IMR-90 (cell line): Measurements from ENCODE around the gene MT3. TPM values are rescaled to one million over a fixed set of nuclear protein-coding genes. Genes with fewer than 3 reads are reported as not detected.

Experiments used
- ATAC-seq: fragments of 200-7000 bp; cut with Tn5 transposase; 2 replicates; pipeline ENCODE4 v1.9.1; 2020; ENCODE audit warnings: low read depth, mild to moderate bottlenecking, moderate library complexity
- BruUV-seq: library from RNA; stranded (reverse); fragments of 400-500 nt; replicated peaks from 2 replicates; lab custom pipeline; 2021; lab: Mats Ljungman, UMichigan
- CTCF ChIA-PET: fragments of 300-600 bp; formaldehyde crosslinking; extraction: SDS; loops from one replicate; lab custom pipeline; 2021; ENCODE audit warnings: antibody characterized with exemption; lab: Yijun Ruan, JAX
- POLR2A ChIA-PET: fragments of 300-600 bp; sonication (Branson Sonifier 250); formaldehyde crosslinking; loops from one replicate; lab custom pipeline; 2022; ENCODE audit warnings: antibody characterized with exemption; ENCODE audit not compliant: unreplicated experiment; lab: Charles Lee
- DNase-seq: peaks from one replicate; pipeline ENCODE4 v3.0.0; 2013
- H2AFZ ChIP-seq: replicated peaks from 2 replicates; pipeline ENCODE3; 2013; ENCODE audit warnings: low read length, mild to moderate bottlenecking; ENCODE audit not compliant: poor library complexity
- H2AK5ac ChIP-seq: 2 replicates; pipeline ENCODE4 v1.6.1; 2013; ENCODE audit warnings: low read depth, low read length, inconsistent platforms
- H2AK9ac ChIP-seq: replicated peaks from 2 replicates; pipeline ENCODE3; 2013; ENCODE audit warnings: mild to moderate bottlenecking, low read depth, low read length, moderate library complexity; ENCODE audit not compliant: poor library complexity
- H2BK120ac ChIP-seq: 2 replicates; pipeline ENCODE4 v1.6.1; 2013; ENCODE audit warnings: low read depth, low read length, inconsistent platforms
- H2BK15ac ChIP-seq: 3 replicates; pipeline ENCODE4 v1.6.1; 2013; ENCODE audit warnings: low read depth, low read length, inconsistent platforms
- H2BK20ac ChIP-seq: 2 replicates; pipeline ENCODE4 v1.6.1; 2013; ENCODE audit warnings: low read depth, mild to moderate bottlenecking, inconsistent platforms, low read length, moderate library complexity
- H2BK5ac ChIP-seq: 2 replicates; pipeline ENCODE4 v1.6.1; 2013; ENCODE audit warnings: mild to moderate bottlenecking, low read depth, low read length, inconsistent platforms; ENCODE audit not compliant: poor library complexity, severe bottlenecking
- H3K14ac ChIP-seq: replicated peaks from 2 replicates; pipeline ENCODE4 v1.6.1; 2013; ENCODE audit warnings: low read depth, low read length, inconsistent platforms
- H3K18ac ChIP-seq: 2 replicates; pipeline ENCODE4 v1.6.1; 2013; ENCODE audit warnings: low read depth, low read length, control low read depth
- H3K23ac ChIP-seq: 2 replicates; pipeline ENCODE4 v1.6.1; 2013; ENCODE audit warnings: low read depth, low read length, inconsistent platforms
- H3K27ac ChIP-seq: 2 replicates; pipeline ENCODE4 v1.5.1; 2013; ENCODE audit warnings: mild to moderate bottlenecking, control low read depth, low read length; ENCODE audit not compliant: insufficient read depth
- H3K27me3 ChIP-seq: 2 replicates; pipeline ENCODE4 v1.6.1; 2013; ENCODE audit warnings: low read length; ENCODE audit not compliant: control insufficient read depth, insufficient read depth
- H3K36me3 ChIP-seq: 2 replicates; pipeline ENCODE4 v1.6.1; 2013; ENCODE audit warnings: low read length, mixed read lengths; ENCODE audit not compliant: control insufficient read depth, insufficient read depth
- H3K4ac ChIP-seq: 2 replicates; pipeline ENCODE4 v1.6.1; 2013; ENCODE audit warnings: low read depth, low read length, inconsistent platforms
- H3K4me1 ChIP-seq: 2 replicates; pipeline ENCODE4 v1.6.1; 2013; ENCODE audit warnings: low read length, mixed read lengths; ENCODE audit not compliant: control insufficient read depth, insufficient read depth
- H3K4me2 ChIP-seq: 2 replicates; pipeline ENCODE4 v1.6.1; 2013; ENCODE audit warnings: low read depth, mild to moderate bottlenecking, control low read depth, low read length, moderate library complexity
- H3K4me3 ChIP-seq: 2 replicates; pipeline ENCODE4 v1.5.1; 2013; ENCODE audit warnings: low read depth, mild to moderate bottlenecking, control low read depth, low read length, moderate library complexity; ENCODE audit not compliant: insufficient read depth
- H3K56ac ChIP-seq: 2 replicates; pipeline ENCODE4 v1.6.1; 2013; ENCODE audit warnings: low read length, inconsistent platforms; ENCODE audit not compliant: insufficient read depth; ENCODE audit errors: extremely low read depth
- H3K79me1 ChIP-seq, 2 experiments: 2 replicates each; pipeline ENCODE4 v1.6.1; 2013; ENCODE audit warnings: low read length in 2 of 2, inconsistent platforms in 1 of 2, low read depth in 1 of 2
- H3K9ac ChIP-seq: 2 replicates; pipeline ENCODE4 v1.6.1; 2013; ENCODE audit warnings: low read depth, low read length, control low read depth
- H3K9me1 ChIP-seq: 2 replicates; pipeline ENCODE4 v1.6.1; 2013; ENCODE audit warnings: low read length, inconsistent platforms; ENCODE audit not compliant: insufficient read depth
- H3K9me3 ChIP-seq: 2 replicates; pipeline ENCODE4 v1.6.1; 2013; ENCODE audit warnings: low read length; ENCODE audit not compliant: control insufficient read depth, insufficient read depth
- H4K20me1 ChIP-seq: 2 replicates; pipeline ENCODE4 v1.6.1; 2013; ENCODE audit warnings: low read length, inconsistent platforms; ENCODE audit not compliant: insufficient read depth
- H4K5ac ChIP-seq: 2 replicates; pipeline ENCODE4 v1.6.1; 2013; ENCODE audit warnings: mild to moderate bottlenecking, low read depth, low read length, control low read depth
- H4K8ac ChIP-seq, 2 experiments: 2 replicates each; pipeline ENCODE4 v1.6.1; 2013; ENCODE audit warnings: low read depth in 2 of 2, low read length in 2 of 2, control low read depth in 1 of 2, inconsistent platforms in 1 of 2
- H4K91ac ChIP-seq: 2 replicates; pipeline ENCODE4 v1.6.1; 2013; ENCODE audit warnings: low read depth, low read length, inconsistent platforms; ENCODE audit not compliant: insufficient read depth
- BHLHE40 ChIP-seq: fragments of 150-350 bp; IDR thresholded peaks from 2 replicates; pipeline ENCODE4 v1.6.1; 2016; ENCODE audit warnings: mild to moderate bottlenecking, low read depth, low read length
- CEBPB ChIP-seq: IDR thresholded peaks from 2 replicates; pipeline ENCODE4 v1.6.1; 2012; ENCODE audit warnings: low read depth, low read length, improper control_type of control experiment
- CHD1 ChIP-seq: IDR thresholded peaks from 2 replicates; pipeline ENCODE4 v1.6.1; 2012; ENCODE audit warnings: low read depth, low read length, improper control_type of control experiment
- CTCF ChIP-seq: conservative IDR thresholded peaks from 2 replicates; pipeline ENCODE4 v1.5.1; 2012; ENCODE audit warnings: mild to moderate bottlenecking, low read depth, low read length, improper control_type of control experiment
- FOS ChIP-seq: fragments of 150-350 bp; IDR thresholded peaks from 2 replicates; pipeline ENCODE4 v1.6.1; 2016; ENCODE audit warnings: low read depth, low read length
- MAFK ChIP-seq: IDR thresholded peaks from 2 replicates; pipeline ENCODE4 v1.6.1; 2012; ENCODE audit warnings: low read depth, low read length, improper control_type of control experiment
- MAZ ChIP-seq: IDR thresholded peaks from 2 replicates; pipeline ENCODE4 v1.6.1; 2012; ENCODE audit warnings: low read depth, mild to moderate bottlenecking, low read length, improper control_type of control experiment, moderate library complexity, borderline replicate concordance
- MXI1 ChIP-seq: IDR thresholded peaks from 2 replicates; pipeline ENCODE4 v1.6.1; 2012; ENCODE audit warnings: low read depth, mild to moderate bottlenecking, low read length, moderate library complexity, borderline replicate concordance
- NFE2L2 ChIP-seq: fragments of 150-350 bp; IDR thresholded peaks from 2 replicates; pipeline ENCODE4 v1.6.1; 2016; ENCODE audit warnings: low read depth, mild to moderate bottlenecking, low read length
- POLR2A ChIP-seq: IDR thresholded peaks from 2 replicates; pipeline ENCODE4 v1.6.1; 2012; ENCODE audit warnings: mild to moderate bottlenecking, low read depth, low read length
- RAD21 ChIP-seq: IDR thresholded peaks from 2 replicates; pipeline ENCODE4 v1.6.1; 2012; ENCODE audit warnings: low read length, improper control_type of control experiment
- RCOR1 ChIP-seq: IDR thresholded peaks from 2 replicates; pipeline ENCODE4 v1.6.1; 2012; ENCODE audit warnings: mild to moderate bottlenecking, low read length, improper control_type of control experiment; ENCODE audit not compliant: insufficient replicate concordance
- RFX5 ChIP-seq: IDR thresholded peaks from 2 replicates; pipeline ENCODE4 v1.8.0; 2012; ENCODE audit warnings: low read depth, mild to moderate bottlenecking, low read length, moderate library complexity
- SMC3 ChIP-seq: fragments of 150-350 bp; IDR thresholded peaks from 2 replicates; pipeline ENCODE4 v1.6.1; 2016; ENCODE audit warnings: low read depth, mild to moderate bottlenecking, antibody characterized with exemption, low read length, moderate library complexity
- WGBS, 2 experiments: methylation state at CpG; one replicate each; pipeline versions ENCODE4 v1.1.5 to v1.1.7; 2013; ENCODE audit warnings: missing lambda C conversion rate in 2 of 2; ENCODE audit not compliant: insufficient read length in 1 of 2; ENCODE audit errors: extremely low coverage in 2 of 2; 5-methylcytosine and 5-hydroxymethylcytosine counted together
- dilution Hi-C: fragments of 300-500 bp; cut with HindIII; formaldehyde crosslinking; loops from one replicate; pipeline ENCODE4 v1.14.3; 2018; ENCODE audit warnings: low sequenced_read_pairs; ENCODE audit not compliant: unreplicated experiment
- in situ Hi-C: fragments of 300-500 bp; cut with MboI; formaldehyde crosslinking; loops from 3 replicates; pipeline ENCODE4 v1.14.3; 2019; ENCODE audit warnings: low sequenced_read_pairs, inconsistent platforms, mixed read lengths
- intact Hi-C: fragments of 100-400 bp; cut with micrococcal nuclease; formaldehyde crosslinking; loops from 2 replicates; pipeline ENCODE4 v1.10.0; 2022
- polyA plus RNA-seq, 3 experiments: library from polyadenylated mRNA; depleted of rRNA; stranded (reverse); fragments of >200 nt; gene quantifications; 2 replicates each; pipeline ENCODE4 v1.2.3, GENCODE V29; 2012; ENCODE audit warnings: low replicate concordance in 1 of 3
- total RNA-seq: library from RNA; depleted of rRNA; stranded (reverse); fragments of >200 nt; gene quantifications from 2 replicates; pipeline ENCODE4 v1.2.3, GENCODE V29; 2012
- TF ChIP-seq, protein P1 (sequence below): fragments of 150-350 bp; IDR thresholded peaks from 2 replicates; pipeline ENCODE4 v1.6.1; 2017; ENCODE audit warnings: mild to moderate bottlenecking, antibody characterized with exemption, low read length, low read depth

Gene MT3
- total and polyA plus RNA-seq, 2 of the 4 experiments (the other 2 are of a cell fraction), result 0.62 TPM; not detected in 1

DNA sequence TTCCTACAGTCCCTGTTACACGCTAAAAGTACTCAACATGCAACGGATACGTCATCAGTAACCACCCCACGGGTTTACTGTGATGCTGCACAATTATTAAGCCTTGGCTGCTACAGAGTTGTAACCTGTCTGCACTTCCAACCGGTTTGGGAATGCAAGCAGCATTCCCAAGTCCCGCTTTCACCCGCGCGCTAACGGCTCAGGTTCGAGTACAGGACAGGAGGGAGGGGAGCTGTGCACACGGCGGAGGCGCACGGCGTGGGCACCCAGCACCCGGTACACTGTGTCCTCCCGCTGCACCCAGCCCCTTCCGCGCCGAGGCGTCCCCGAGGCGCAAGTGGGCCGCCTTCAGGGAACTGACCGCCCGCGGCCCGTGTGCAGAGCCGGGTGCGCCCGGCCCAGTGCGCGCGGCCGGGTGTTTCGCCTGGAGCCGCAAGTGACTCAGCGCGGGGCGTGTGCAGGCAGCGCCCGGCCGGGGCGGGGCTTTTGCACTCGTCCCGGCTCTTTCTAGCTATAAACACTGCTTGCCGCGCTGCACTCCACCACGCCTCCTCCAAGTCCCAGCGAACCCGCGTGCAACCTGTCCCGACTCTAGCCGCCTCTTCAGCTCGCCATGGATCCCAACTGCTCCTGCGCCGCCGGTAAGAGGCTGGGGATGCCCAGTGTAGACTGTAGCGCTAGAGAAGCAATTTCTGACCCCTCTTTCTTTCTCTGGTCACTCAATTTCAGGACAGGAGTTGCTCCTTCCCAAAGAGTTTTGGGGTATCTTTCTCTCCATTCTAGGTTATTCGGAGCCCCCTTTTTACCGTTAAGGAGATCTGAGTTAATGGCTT lies 18.9 kb downstream of the MT3 start, which contains the start of gene MT2A:
Gene MT2A (plus strand): TSS at position 542 of the 833 bp plus-strand sequence. CDS start 72 bp downstream, at position 614.
- Histone ChIP-seq H2BK5ac (peak within 1 kb of the TSS; percentile 98), H2AK5ac (peak within 1 kb of the TSS; percentile 97), H3K4me3 (peak within 1 kb of the TSS; percentile 72), H3K9me3 (no peaks in the 10 kb centered on the region), H3K56ac (peak within 1 kb of the TSS; percentile 92), H3K14ac (peak within 1 kb of the TSS; percentile 99), H3K4me1 (peaks cover 30% of the 10 kb centered on the region), H4K91ac (peak within 1 kb of the TSS; percentile 98), H3K23ac (peak within 1 kb of the TSS; percentile 99), H3K18ac (peak within 1 kb of the TSS; percentile 40), H2BK15ac (peak within 1 kb of the TSS; percentile 97), H3K9ac (peak within 1 kb of the TSS; percentile 83), H2BK120ac (peak within 1 kb of the TSS; percentile 97), H3K4me2 (peak within 1 kb of the TSS; percentile 78), H3K4ac (peak within 1 kb of the TSS; percentile 99), H3K27me3 (no peaks in the 10 kb centered on the region), H3K9me1 (peaks cover 22% of the 10 kb centered on the region), H2BK20ac (peak within 1 kb of the TSS; percentile 96), H4K5ac (peak within 1 kb of the TSS; percentile 97), H2AK9ac (peak within 1 kb of the TSS; percentile 95), H2AFZ (peak within 1 kb of the TSS; percentile 87), H4K8ac (peak within 1 kb of the TSS; percentile 96 to 98), H3K36me3 (no peaks in the 10 kb centered on the region), H4K20me1 (peaks cover 11% of the 10 kb centered on the region), H3K27ac (peak within 1 kb of the TSS; percentile 99), H3K79me1 (peaks cover under 1 to 44% of the 10 kb centered on the region in 2 experiments; a peak in 3 of 4 replicates)
- peak; percentile 97 for DNase-seq
- POLR2A ChIA-PET, result interaction anchor here (0.5 to 2.5 kb wide), 2 partner anchors 18 to 116 kb away, joined by 4 to 37 read pairs; partner anchors contain the start of gene MT1E
- ATAC-seq, result peak; percentile 59
- no TSS peak for BruUV-seq
- in situ Hi-C loops, result no loop called here
- intact Hi-C loops, result loop anchor here (2.0 to 10.0 kb wide), 4 partner anchors 19 to 253 kb away; partner anchors contain the start of gene MT1X
- dilution Hi-C loops, result no loop called here
- 1% methylated on average over 17 of the region's 62 CpGs; no CpG with 5 or more reads in 1 of the 2 experiments for WGBS, 2 experiments
- CTCF ChIA-PET, result interaction anchor here (0.7 kb wide), 1 partner anchor 94 kb away, joined by 5 read pairs; no protein-coding TSS in a partner anchor
- TF ChIP-seq SMC3, result no peak; the same call in 1 of the 2 replicates
- no peak; the same call in 1 of the 2 replicates for TF ChIP-seq NFE2L2
- peak; percentile 65 for TF ChIP-seq BHLHE40
- TF ChIP-seq RFX5, result peak; percentile 76
- TF ChIP-seq POLR2A, result peak; percentile 96
- peak; percentile 72; the same call in 1 of the 2 replicates for TF ChIP-seq FOS
- TF ChIP-seq, protein P1, sequence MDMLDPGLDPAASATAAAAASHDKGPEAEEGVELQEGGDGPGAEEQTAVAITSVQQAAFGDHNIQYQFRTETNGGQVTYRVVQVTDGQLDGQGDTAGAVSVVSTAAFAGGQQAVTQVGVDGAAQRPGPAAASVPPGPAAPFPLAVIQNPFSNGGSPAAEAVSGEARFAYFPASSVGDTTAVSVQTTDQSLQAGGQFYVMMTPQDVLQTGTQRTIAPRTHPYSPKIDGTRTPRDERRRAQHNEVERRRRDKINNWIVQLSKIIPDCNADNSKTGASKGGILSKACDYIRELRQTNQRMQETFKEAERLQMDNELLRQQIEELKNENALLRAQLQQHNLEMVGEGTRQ, result no peak; the same call in 1 of the 2 replicates
- no peak; the same call in 1 of the 2 replicates for TF ChIP-seq MAZ
- TF ChIP-seq CEBPB, result no peak
- peak; percentile 7 for TF ChIP-seq RCOR1
- peak; percentile 94 for TF ChIP-seq MXI1
- no peak for TF ChIP-seq CHD1
- TF ChIP-seq MAFK, result no peak
- no peak for TF ChIP-seq RAD21
- no peak for TF ChIP-seq CTCF
